HG03432 (cell line): ENCODE measurements around the gene TPBGL.

Experiments
- ATAC-seq: cut with Tn5 transposase; IDR thresholded peaks from one replicate; pipeline ENCODE4 v1.9.1; 2021; ENCODE audit warnings: mild to moderate bottlenecking, moderate library complexity; ENCODE audit not compliant: unreplicated experiment

TPBGL gene

DNA sequence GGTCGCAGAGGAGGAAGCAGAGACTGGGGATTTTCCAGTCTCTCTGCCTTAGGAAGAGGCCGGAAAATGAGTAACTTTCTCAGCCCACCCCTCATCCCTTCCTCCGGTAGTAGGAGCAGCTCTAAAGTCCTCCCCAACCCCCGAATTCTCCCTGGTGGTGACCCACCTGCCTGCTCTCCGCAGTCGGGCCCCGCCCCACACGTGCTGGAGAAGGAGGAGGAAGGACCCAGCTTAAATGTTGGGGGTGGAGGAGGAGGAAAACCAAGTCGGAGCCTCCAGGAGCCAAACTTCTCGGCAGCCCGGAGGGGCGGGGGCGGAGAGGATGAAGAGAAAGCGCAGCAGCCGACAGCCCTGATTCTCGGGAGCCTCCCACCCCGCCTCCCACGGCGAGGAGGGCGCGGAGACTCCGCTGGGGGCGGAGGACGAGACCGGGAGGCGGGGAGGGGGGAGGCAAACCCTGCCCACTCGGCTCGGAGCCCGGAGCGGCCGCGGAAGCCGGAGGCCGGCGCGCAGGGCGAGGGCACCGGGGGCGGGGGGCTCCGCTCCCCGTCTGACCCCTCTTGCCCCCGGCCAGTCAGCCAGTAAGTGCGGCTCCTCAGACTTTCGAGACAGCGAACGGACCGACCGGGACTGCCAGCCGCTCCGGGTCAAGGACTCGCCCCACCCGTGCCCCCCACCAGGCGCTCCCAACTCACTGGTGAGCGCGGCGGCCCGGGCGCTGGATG is at the start of gene TPBGL:
TSS of gene TPBGL (plus strand) at position 464 of the 725 bp plus-strand sequence. CDS start 276 bp downstream, outside the sequence.
- no peak for ATAC-seq

DNA sequence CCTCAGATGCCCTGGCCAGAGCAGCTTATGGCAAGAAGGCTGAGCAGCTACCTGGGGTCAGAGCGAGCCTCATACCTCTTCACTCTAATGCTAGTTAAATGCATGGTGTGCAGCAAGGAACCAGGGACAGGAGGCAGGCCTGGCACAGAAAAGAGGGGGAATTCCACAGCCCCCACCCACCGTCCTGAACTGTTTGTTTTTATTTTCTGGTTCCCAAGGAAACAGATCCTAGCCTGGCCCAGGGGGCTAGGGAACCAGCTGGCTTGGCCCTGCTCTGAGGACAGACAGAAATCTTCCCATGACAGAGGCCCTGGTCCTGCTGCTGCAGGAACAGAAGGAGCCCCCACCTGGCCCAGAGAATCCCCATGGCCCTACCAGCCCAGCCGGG is 49.2 kb upstream of the TPBGL start:
- ATAC-seq = no peak

GRCh38 chr11:75193271-75193670 is 47.3 kb upstream of the TPBGL start:
- ATAC-seq = no peak

DNA sequence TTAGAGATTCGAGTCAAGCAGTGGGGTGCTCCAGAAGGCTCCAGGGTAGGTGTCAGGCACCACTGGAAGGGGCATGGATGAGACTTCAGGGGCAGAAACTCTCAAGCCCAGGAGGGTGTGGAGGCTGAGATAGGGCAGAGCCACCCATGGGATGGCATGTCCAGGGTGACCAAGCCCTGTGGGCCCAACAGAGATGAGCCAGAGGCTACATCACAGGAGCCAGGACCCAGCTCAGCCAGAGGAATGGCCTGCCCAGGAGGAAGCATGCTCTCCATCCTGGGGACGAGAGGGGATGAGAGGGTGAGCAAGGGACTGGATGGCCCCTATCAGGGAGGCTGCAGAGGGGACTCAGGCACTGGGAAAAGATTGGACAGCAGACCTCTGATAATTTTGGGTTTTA is 46.9 kb upstream of the TPBGL start:
- ATAC-seq = no peak

DNA sequence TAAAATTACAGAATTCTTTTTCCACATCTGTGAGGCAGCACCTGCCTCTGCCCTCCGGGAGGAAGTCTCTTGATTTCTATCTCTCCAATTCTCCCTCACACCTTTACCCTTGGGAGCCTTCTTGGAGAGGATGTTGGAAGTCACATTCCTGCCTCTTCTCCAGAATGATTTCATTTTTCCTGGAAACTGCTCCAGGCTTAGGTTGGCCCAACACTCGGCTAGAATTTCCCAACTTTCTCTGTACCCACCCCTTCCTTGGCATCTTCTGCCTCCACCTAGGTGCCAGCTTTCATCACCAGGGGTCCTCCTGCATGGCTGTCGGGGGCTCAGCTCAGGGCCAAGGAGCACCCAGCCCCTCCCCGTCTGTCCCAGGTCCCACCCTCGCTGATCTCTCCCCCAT is 46.4 kb upstream of the TPBGL start:
- no peak for ATAC-seq

DNA sequence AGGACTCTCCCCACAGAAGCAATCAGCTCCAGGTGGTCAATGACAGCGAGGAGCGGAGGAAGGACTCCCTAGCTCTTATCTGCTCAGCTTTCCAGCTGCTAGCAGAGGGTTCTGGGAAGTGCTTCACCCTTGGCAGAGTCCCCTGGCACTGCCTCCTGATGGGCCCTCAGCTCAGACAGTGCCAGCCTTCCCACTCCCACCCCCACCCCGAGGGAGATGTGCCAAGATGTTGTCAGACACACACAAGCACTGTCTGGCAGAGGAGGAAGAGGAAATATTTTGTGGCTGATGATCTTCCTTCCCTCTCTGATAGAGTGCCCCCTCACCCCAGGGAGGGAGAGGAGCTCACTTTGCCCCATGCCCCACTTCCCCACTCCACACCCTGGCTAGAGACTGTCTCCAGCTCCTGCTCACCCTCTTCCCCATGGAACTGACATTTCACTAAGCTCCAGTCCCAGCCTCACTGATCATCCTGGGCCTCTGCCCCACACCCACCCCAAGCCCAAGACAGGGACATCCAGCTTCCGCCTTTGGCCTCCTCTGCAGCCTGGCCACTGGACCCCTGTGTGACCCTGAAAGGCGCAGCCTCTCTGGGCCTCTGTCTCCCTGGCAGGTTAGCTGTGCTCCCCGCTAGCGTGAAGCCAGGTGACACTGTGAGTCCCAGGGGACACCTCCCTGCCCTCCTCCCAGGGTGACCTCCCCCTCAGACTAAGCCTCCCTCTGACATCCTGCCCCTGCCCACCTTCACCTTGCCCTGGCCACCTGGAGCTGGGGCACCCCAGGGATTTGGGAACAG is 45.2 kb upstream of the TPBGL start:
- ATAC-seq = no peak

GRCh38 chr11:75196426-75196825 is 44.1 kb upstream of the TPBGL start:
- ATAC-seq = no peak

- ATAC-seq = no peak
Observed at GRCh38 chr11:75197512-75198277, 42.9 kb upstream of the TPBGL start.

- no peak for ATAC-seq
Observed at GRCh38 chr11:75198278-75198973, 42.1 kb upstream of the TPBGL start.

DNA sequence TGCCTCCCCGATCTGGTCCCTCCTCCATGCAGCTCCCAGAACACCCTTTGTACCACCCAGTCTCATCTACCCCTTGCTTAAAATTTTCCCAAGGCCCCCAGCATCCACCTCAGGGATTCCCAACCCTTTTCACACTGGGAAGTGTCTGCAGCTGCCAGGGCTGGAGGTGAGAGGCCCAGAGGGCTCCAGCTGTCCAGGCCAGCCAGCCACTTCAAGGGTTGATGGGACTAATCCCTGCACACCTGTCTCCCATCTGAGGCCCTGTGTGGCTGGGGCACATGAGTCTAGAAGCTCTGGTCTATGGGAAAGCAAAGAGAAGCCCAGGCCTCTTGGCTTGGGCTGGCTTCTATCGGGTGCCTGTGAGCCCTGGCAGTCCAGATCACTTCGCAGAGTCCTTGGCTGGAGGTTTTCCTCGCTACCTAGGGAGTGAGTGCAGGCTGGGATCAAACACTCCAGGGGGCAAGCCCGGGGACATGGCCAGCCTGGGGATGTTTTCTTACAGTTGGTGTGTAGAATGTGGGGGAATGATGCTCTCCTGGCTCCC is 41.1 kb upstream of the TPBGL start:
- ATAC-seq = no peak

DNA sequence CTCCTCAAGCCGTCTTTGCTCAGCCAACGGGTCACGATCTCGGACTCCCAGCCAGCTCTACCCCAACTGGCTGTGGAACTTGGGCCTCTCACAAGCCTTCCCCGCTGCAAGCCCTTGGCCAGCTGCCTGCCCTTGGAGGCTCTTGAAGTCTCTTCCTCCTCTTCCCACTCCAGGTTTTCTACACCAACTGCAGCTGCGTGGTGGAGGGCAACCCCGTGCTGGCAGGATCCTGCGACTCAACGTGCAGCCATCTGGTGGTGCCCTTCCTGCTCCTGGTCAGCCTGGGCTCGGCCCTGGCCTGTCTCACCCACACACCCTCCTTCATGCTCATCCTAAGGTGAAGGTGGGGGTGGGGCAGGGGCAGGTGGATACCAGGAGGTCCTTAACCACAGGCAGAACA is 40.5 kb upstream of the TPBGL start:
- ATAC-seq = no peak

GRCh38 chr11:75200531-75200930 is 40.0 kb upstream of the TPBGL start:
- ATAC-seq = no peak

- no peak for ATAC-seq
Observed at GRCh38 chr11:75201771-75202170, 38.8 kb upstream of the TPBGL start.

GRCh38 chr11:75202195-75202594 is 38.4 kb upstream of the TPBGL start:
- ATAC-seq = no peak

GRCh38 chr11:75203138-75203537 is 37.4 kb upstream of the TPBGL start:
- ATAC-seq = no peak

DNA sequence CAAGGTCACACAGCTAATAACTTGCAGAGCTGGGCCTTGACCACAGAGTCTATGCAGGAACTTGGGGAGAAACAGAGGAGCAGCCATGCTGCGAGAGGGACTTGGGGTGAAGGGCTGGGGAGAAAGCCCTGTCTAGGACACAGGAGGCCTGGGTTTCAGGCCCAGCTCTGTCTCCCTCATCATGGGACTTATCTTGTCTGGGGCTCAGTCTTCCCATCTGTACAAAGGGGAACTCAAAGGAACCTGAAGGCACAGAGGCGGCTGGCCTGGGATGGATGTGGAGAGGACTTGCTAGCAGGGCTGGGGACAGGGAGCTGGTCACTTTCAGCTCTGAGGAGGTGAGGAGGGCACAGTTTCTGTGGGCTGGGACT is 36.9 kb upstream of the TPBGL start:
- no peak for ATAC-seq

- ATAC-seq = no peak
Observed at GRCh38 chr11:75204012-75204674, 36.4 kb upstream of the TPBGL start.

- ATAC-seq = no peak
Observed at GRCh38 chr11:75204685-75205563, 35.6 kb upstream of the TPBGL start.

GRCh38 chr11:75205564-75206020 is 35.0 kb upstream of the TPBGL start:
- ATAC-seq = no peak
